NCI-H446 (cell line): ENCODE results near the gene VTN.
"Not testable (repeated sequence)": the region's sequence is repeated elsewhere in the genome, so short reads cannot be mapped to it uniquely, and the experiment has no call there.

Experiments used
- DNase-seq, 2 experiments: peaks; one replicate each; lab custom pipeline; 2025; lab: John Stamatoyannopoulos, UW

Gene VTN

DNA sequence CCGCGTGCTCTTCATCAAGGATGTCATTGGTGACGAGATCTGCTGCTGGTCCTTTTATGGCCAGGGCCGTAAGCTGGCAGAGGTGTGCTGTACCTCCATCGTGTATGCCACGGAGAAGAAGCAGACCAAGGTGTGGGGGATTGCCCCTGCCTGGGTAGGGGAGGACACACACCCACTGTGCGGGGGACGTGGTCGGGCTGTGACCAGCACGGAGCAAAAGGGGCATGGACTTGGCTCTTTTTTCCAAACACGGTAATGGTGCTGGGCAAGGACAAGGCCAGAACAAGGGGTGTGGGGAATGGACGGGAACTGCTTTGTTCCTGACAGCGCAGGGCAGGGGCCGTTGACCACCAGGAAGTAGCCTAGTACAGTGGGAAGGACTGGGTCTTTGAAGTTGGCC lies 27.8 kb downstream of the VTN start:
- no peak for DNase-seq

GRCh38 chr17:28341516-28341915 lies 28.6 kb downstream of the VTN start:
- no peak for DNase-seq

DNA sequence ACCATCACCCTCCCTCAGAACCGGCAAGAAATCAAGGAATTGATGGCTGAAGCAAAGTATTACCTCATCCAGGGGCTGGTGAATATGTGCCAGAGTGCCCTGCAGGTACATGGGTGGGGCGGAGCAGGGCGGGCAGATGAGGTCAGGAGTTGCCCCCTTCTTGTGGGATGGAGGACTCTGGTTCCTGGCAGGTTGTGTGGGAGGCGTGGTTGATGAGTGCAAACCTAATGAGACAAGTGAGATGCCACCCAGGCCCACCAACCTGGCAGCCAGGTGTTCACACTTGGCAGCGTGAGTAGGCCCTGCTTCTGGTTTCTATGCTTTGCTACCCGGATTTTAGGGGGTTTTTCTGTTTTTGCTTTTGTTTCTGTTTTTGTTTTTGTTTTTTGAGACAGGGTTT lies 29.7 kb downstream of the VTN start:
- no peak for DNase-seq

DNA sequence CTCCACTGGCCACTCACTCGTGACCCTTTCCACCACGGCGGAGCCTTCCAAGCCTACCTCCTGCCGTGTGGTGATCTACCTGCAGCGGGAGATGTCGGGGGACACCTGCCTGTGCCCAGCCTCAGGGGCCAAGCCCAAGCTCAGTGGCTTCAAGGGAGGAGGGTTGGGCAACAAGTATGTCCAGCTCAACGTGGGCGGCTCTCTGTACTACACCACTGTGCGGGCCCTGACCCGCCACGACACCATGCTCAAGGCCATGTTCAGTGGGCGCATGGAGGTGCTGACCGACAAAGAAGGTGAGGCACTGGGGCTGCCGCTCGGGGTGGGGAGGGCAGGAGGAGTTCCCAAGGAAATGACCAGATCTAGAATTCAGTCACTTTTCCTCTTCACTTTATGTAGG lies 30.7 kb downstream of the VTN start:
- no peak for DNase-seq

DNA sequence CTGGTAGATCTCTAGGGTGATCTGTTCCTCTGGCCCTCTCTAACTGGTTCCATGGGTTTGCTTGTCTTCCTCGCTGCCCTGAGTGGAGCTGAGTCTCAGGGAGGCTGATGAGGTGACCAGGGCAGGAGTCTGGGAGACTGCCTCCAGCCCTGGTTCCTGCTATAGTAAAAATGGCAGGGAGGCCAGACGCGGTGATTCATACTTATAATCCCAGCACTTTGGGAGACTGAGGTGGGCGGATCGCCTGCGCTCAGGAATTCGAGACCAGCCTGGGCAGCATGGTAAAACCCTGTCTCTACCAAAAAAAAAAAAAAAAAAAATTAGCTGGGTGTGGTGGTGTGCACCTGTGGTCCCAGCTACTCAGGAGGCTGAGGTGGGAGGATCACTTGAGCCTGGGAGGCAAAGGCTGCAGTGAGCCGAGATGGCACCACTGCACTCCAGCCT lies 31.3 kb downstream of the VTN start:
- not testable (repeated sequence) for DNase-seq

DNA sequence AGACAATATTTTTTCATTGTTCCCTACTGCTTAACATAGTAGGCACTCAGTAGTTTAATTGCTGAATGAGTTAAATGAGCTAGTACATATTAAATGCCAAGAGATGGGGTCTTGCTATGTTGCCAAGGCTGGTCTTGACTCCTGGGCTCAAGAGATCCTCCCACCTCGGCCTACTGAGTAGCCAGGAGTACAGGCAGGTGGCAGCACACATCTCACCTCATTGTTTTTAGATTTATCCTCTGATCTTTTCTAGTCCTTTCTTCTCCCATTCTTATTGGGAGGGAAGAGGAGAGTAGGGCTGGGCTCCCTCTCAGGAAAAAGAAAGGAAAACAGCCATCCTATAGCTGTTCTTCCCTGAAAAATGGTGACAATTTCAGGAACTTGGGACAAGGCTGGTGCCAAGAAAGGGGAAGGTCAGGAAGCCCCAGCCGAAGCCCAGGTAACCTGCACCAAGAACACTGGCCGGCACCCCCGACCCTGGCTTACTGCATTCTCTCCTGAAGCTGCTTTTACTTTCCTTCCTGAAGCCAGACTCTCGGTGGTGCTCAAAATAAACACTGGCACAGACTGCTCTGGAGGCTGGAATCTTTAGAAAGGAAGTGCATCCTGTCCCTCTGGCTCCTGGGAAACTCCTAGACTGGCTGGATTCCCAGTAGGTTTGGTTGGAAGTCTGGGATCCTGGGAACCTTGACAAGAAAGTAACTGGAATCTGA lies 31.9 kb downstream of the VTN start:
- no peak for DNase-seq

DNA sequence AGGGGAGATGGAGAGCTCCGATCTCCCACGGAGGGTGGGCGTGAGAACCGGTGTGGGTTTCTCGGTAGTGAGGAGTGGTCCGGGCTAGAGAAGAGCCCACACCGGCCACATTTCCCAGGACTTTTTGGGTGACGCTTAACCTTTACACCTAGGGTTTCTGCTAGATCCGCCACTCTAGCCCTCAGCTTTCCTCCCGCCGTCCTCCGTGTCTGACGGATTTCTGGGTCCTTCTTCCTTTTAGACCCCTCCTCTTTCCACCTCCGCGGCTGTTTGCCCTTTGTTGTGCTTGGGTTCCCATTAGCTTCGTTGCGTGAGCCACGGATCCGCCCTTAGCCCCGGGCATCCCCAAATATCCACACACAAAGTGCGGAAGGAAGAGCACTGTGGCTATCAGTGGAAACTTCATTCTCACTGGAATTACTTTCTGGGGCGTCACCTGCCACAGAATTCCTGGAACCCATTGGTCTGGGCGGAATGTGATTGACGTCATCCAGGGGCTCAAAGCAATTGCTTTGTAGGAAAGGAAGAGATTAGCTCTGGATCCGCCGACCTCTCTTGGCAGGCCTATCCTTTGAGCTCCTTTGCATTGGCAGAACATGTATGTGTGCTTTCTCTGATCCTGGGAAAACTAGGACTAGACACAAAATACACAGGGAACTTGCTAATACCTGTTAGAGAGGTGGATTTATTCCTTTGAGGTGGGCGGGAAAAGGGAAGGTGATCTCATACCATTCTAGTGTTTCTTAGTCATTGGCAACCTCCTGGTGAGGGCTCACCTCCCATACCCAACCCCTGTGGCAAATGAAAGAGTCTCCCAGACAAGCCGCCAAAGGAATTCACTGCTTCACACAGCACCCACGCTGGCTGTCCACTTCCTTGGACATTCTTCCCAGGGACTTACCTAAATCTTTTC lies 33.9 kb downstream of the VTN start:
- peak in 1 of 2 experiments; percentile 23 for DNase-seq

DNA sequence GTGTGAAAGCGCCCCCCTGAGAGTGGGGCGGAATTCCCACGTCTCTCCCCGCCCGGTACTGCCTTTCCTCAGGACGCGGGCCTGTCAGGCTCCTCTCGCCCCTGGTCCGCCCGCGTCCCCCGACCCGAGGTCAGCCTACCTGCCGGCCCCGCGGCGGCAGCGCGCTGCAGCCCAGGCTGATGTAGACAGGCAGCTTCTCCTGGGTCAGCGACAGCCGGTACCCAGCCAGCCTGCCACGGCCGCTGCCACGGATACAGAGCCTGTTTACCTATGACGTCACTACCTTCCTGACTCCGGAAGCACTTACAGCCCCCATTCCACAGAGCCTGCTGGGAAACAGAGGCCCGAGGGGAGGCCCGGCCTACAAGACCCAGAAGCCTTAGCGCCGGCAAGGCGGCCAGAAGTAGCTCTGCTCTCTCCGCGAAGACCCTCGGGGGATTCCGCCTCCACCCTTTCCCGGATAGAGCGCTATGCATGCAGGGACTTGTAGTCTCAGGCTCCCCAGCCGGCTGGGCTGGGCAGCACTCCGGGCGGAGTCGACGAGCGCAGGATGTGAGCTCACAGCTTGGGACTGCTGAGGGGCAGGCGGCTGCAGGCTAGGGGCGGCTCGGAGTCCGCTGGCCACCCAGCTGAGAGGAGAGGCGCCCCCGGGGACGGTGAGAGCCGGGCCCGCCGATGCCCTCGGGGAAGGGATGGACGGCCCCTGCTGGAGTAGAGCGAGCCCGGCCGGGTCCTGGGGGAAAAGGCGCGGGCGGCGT lies 34.7 kb downstream of the VTN start, which contains the start of the genes IFT20 and TNFAIP1:
Gene IFT20 (minus strand): TSS at position 272 of the 758 bp plus-strand sequence. CDS start 3,487 bp downstream, outside the sequence.
Gene TNFAIP1 (plus strand): TSS at position 561 of the 758 bp plus-strand sequence. CDS start 3,761 bp downstream, outside the sequence.
- DNase-seq: peak; percentile 98 to 99

GRCh38 chr17:28334666-28335200 lies 35.4 kb downstream of the VTN start:
- DNase-seq: no peak

DNA sequence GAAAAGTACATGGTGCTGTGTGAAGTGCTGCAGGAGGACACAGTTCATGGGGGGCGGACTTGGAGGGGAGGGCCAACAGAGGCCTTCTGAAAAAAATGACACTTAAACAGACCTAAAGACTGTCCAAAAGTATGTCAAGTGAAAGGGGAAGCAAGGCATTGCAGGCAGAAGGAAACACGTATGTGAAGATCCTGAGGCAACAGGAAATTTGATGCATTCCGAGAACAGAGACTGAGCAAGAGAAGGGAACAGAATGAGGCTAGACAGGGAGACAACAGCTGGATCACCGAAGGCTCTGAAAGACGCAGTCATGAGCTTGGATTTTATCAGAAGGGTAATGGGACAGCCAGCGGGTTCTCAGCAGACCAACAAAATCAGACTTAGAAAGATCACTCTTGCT lies 35.9 kb downstream of the VTN start:
- no peak for DNase-seq

DNA sequence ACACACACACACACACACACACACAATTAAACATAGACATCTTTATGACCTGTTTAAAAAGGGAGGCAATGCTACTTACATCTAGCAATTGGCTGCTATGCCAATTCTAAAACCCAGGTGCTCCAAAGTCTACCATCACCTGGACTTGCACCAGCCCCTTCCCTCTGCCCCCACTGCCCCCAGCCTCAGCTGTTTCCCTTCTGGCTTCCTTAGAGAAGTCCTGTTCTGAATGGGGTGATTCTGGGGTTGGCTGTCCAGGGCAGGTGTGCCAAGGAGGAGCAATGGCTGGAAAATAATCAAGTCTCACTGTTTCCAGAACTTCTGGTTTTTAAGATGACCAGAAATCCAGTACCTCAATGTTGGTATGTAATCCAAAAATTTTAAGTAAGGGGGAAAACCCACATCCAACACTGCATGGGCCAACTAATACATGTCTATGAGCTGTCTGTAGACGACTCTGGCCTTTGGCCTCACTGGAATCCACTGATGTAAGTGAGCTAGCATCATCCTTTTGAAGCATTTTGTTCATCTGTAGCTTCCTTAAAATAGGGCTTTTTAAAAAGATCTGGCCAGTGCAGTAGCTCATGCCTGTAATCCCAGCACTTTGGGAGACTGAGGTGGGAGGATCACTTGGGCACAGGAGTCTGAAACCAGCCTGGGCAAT lies 36.9 kb downstream of the VTN start:
- no peak for DNase-seq

GRCh38 chr17:28331891-28332420 lies 38.2 kb downstream of the VTN start:
- no peak for DNase-seq

GRCh38 chr17:28330671-28331070 lies 39.4 kb downstream of the VTN start:
- DNase-seq: no peak

DNA sequence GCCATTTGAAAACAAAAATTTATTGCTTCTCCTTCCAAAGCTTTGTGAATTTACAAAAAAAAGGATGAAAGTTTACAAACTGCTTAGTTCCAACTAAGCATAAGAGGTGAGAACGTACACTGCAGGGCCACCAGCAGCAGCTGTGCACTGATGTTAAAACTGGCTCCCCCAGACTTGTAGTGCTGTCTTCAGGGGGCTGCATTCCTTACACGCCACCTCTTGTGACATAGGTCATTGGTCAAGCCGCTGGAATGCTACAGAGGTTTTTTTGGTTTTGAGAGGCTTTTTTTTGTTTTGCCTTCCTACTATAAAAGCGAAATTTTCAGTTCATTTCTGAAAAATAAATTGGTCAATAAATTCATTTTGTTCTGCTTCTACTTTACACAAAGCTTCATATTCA lies 41.8 kb downstream of the VTN start:
- DNase-seq: no peak

GRCh38 chr17:28327709-28328108 lies 42.4 kb downstream of the VTN start:
- no peak for DNase-seq

GRCh38 chr17:28327031-28327607 lies 43.0 kb downstream of the VTN start:
- DNase-seq: no peak

- DNase-seq: no peak
Observed at GRCh38 chr17:28326114-28326513, 44.0 kb downstream of the VTN start.

GRCh38 chr17:28325211-28325610 lies 44.9 kb downstream of the VTN start:
- DNase-seq: no peak

- DNase-seq: no peak
Observed at GRCh38 chr17:28324781-28325180, 45.3 kb downstream of the VTN start.

- no peak for DNase-seq
Observed at GRCh38 chr17:28324267-28324745, 45.8 kb downstream of the VTN start.
